Ishikawa (cell line): Measurements from ENCODE around the gene INPP5B.

ENCODE experiments used
- CEBPB ChIP-seq: IDR thresholded peaks from 2 replicates; pipeline ENCODE4 v1.6.1; 2012
- CREB1 ChIP-seq: IDR thresholded peaks from 2 replicates; pipeline ENCODE4 v1.6.1; 2012; ENCODE audit warnings: low read depth
- EGR1 ChIP-seq: IDR thresholded peaks from 2 replicates; pipeline ENCODE4 v1.6.1; 2012
- EP300 ChIP-seq: IDR thresholded peaks from 2 replicates; pipeline ENCODE4 v1.6.1; 2012; ENCODE audit warnings: borderline replicate concordance
- FOXM1 ChIP-seq: IDR thresholded peaks from 2 replicates; pipeline ENCODE4 v1.6.1; 2012; ENCODE audit warnings: low read depth, borderline replicate concordance
- MAX ChIP-seq: IDR thresholded peaks from 2 replicates; pipeline ENCODE4 v1.6.1; 2012
- NFIC ChIP-seq: IDR thresholded peaks from 2 replicates; pipeline ENCODE4 v1.6.1; 2012
- RAD21 ChIP-seq: IDR thresholded peaks from 2 replicates; pipeline ENCODE4 v1.6.1; 2012; ENCODE audit warnings: low read depth
- REST ChIP-seq: IDR thresholded peaks from 2 replicates; pipeline ENCODE4 v1.6.1; 2012; ENCODE audit warnings: low read depth, mild to moderate bottlenecking
- TAF1 ChIP-seq: IDR thresholded peaks from 2 replicates; pipeline ENCODE4 v1.6.1; 2012; ENCODE audit warnings: low read depth, mild to moderate bottlenecking
- TCF12 ChIP-seq: IDR thresholded peaks from 2 replicates; pipeline ENCODE4 v1.6.1; 2012; ENCODE audit warnings: low read depth
- TEAD4 ChIP-seq: IDR thresholded peaks from 2 replicates; pipeline ENCODE4 v1.6.1; 2012
- USF1 ChIP-seq: IDR thresholded peaks from 2 replicates; pipeline ENCODE4 v1.6.1; 2012
- YY1 ChIP-seq: IDR thresholded peaks from 2 replicates; pipeline ENCODE4 v1.6.1; 2012; ENCODE audit warnings: low read depth
- ZBTB7A ChIP-seq: IDR thresholded peaks from 2 replicates; pipeline ENCODE4 v1.6.1; 2012; ENCODE audit warnings: low read depth

The INPP5B gene

GRCh38 chr1:37828410-37829074 is 118.3 kb downstream of the INPP5B start:
- TF ChIP-seq CEBPB, result no peak
- no peak for TF ChIP-seq CREB1
- TF ChIP-seq YY1, result no peak
- TF ChIP-seq EGR1, result no peak
- no peak for TF ChIP-seq REST
- no peak for TF ChIP-seq TEAD4
- TF ChIP-seq RAD21, result no peak
- no peak for TF ChIP-seq EP300
- TF ChIP-seq FOXM1, result no peak
- TF ChIP-seq TCF12, result no peak
- TF ChIP-seq USF1, result no peak
- TF ChIP-seq MAX, result no peak
- TF ChIP-seq NFIC, result no peak
- TF ChIP-seq TAF1, result no peak

DNA sequence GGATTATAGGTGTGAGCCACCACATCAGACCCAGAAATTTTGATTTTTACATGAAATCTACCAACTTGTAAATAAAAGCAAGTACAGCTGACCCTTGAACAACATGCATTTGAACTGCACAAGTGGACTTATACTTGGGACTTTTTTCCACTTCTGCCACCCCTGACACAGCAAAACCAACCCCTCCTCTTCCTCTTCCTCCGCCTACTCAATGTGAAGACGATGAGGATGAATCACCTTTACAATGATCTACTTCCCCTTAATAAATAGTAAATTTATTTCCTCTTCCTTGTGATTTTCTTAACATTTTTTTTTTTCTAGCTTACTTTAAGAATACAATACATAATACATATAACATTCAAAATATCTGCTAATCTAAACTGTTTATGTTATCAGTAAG is 121.3 kb downstream of the INPP5B start:
- TF ChIP-seq TCF12, result no peak
- no peak for TF ChIP-seq TAF1
- no peak for TF ChIP-seq EP300
- no peak for TF ChIP-seq TEAD4
- TF ChIP-seq ZBTB7A, result no peak
- no peak for TF ChIP-seq CREB1
- TF ChIP-seq MAX, result no peak
- TF ChIP-seq REST, result no peak

DNA sequence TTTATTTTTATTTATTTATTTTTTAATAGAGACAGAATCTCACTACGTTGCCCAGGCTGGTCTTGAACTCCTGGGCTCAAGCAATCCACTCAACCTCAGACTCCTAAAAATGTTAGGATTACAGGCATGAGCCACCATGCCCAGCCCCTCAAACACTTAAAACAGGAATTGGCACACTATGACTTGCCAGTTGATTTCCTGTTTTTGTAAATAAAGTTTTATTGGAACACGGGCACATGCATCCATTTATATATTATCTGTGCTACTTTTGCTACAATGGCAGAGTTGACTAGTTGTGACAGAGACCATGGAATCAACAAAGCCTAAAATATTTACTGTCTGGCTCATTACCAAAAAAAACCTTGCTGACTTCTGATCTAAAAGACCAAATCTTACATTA is 122.9 kb downstream of the INPP5B start:
- TF ChIP-seq EGR1 (no peak), TEAD4 (no peak), CEBPB (no peak)

DNA sequence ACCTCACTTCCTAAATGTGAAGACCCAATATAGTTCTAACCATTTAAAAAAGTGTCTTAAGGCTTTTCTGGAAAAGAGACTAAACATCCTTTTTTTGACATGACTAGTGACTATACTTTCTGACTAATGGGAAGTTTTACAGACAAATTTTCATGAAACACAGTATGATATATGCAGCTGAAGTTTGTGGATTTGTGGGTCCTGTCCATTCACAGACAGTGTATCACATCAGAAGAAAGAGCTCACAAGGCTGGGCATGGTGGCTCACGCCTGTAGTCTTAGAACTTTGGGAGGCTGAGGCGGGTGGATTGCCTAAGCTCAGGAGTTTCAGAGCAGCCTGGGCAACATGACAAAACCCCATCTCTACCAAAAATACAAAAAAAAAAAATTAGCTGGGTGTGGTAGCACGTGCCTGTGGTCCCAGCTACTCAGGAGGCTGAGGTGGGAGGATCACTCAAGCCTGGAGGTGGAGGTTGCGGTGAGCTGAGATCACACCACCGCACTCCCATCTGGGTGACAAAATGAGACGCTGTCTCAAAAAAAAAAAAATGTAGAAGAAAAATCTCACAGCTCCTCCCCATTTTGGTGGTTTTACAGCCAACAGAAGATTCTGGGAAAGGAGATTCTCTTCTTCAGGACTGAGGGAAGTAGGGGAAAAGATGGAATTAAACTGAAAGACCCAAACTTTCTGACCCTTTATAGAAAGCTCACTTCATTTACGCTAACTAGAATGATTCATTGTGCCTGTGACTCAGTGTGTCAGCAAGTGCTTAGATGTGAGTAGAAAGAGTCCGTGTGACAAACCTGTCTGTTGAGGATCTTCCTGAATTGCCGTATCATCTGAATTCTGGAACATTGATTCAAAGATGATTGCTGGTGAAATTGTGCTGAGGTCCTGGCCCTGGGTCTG is 123.7 kb downstream of the INPP5B start:
- no peak for TF ChIP-seq TEAD4
- no peak for TF ChIP-seq EP300
- TF ChIP-seq TCF12, result no peak
- no peak for TF ChIP-seq CREB1
- TF ChIP-seq ZBTB7A, result no peak

GRCh38 chr1:37821481-37821880 is 125.4 kb downstream of the INPP5B start:
- TF ChIP-seq CEBPB, result no peak
- no peak for TF ChIP-seq TCF12
- TF ChIP-seq MAX, result no peak
- TF ChIP-seq USF1, result no peak
- TF ChIP-seq YY1, result no peak
- TF ChIP-seq FOXM1, result no peak
- no peak for TF ChIP-seq REST
- no peak for TF ChIP-seq CREB1
- TF ChIP-seq TEAD4, result no peak
- TF ChIP-seq ZBTB7A, result no peak
- no peak for TF ChIP-seq TAF1
- TF ChIP-seq EP300, result no peak
- TF ChIP-seq NFIC, result no peak
- no peak for TF ChIP-seq RAD21
- TF ChIP-seq EGR1, result no peak
